A673 (cell line): ENCODE measurements around the gene CCDC126.

Experiments used
- CTCF ChIP-seq: fragments of 300-800, 200-600 bp; sonication (generic); conservative IDR thresholded peaks from 2 replicates; pipeline ENCODE4 v1.5.1; 2017; ENCODE audit warnings: low read depth, mild to moderate bottlenecking, antibody characterized with exemption, low read length, moderate library complexity, mixed read lengths
- EZH2 ChIP-seq: fragments of 200-600 bp; sonication (generic); IDR thresholded peaks from 2 replicates; pipeline ENCODE4 v1.6.1; 2017; ENCODE audit warnings: borderline replicate concordance, low read depth, mild to moderate bottlenecking, mixed read lengths, antibody characterized with exemption, low read length; ENCODE audit not compliant: poor library complexity, severe bottlenecking

DNA sequence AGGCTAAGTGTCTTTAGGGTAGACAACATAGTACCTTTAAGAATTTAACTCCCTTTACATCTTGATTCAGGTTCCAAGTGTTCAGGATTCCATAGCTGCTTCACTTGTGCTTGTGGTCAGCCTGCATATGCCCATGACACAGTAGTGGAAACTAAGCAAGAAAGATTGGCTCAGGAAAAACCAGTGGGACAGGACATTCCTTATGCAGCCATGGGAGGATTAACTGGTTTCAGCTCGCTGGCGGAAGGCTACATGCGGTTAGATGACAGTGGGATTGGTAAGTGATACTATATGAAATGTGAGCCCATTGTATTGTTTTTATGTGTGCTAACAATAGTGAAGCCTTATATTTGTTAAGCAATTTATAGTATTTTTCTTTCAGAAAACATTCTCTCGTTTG lies 94.1 kb downstream of the CCDC126 start:
- TF ChIP-seq EZH2 (no peak), CTCF (no peak)
